HG03097 (cell line): ENCODE measurements around the gene PPP2R3B.
"Not testable (repeated sequence)": the region's sequence is repeated elsewhere in the genome, so short reads cannot be mapped to it uniquely, and the experiment has no call there.

ENCODE experiments used
- ATAC-seq: cut with Tn5 transposase; IDR thresholded peaks from one replicate; pipeline ENCODE4 v1.9.1; 2021; ENCODE audit not compliant: unreplicated experiment, low FRiP score

Gene PPP2R3B

DNA sequence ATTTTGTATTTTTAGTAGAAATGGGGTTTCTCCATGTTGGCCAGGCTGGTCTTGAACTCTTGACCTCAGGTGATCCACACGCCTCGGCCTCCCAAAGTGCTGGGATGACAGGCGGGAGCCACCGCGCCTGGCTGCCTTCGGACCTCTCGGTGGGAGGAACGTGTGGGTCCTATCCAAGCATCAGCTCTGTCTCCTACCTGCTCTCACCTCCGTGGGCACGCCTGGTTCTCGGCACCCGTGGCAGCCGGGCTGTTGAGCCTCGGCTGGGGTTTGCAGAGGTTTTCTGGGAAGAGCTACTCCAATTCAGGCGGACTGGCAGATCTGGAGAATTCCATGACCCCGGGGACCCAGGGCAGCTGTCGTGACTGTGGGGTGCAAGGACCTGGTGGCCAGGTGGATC, 23.6 kb upstream of the PPP2R3B start:
- no peak for ATAC-seq

DNA sequence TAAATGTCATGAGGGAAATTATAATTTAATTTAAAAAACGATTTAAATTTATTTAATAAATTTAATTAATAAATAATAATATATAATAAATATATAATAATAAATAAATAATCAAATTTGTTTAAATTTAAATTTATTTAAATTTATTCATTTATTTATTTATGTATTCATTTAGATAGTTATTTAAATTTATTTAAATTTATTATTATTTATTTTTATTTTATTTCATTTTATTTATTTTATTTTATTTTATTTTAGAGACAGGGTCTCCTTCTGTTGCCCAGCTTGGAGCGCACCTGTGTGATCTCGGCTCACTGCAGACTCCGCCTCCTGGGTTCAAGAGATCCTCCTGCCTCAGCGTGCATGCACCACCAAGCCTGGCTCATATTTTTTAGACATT, 18.4 kb upstream of the PPP2R3B start:
- ATAC-seq: no peak

DNA sequence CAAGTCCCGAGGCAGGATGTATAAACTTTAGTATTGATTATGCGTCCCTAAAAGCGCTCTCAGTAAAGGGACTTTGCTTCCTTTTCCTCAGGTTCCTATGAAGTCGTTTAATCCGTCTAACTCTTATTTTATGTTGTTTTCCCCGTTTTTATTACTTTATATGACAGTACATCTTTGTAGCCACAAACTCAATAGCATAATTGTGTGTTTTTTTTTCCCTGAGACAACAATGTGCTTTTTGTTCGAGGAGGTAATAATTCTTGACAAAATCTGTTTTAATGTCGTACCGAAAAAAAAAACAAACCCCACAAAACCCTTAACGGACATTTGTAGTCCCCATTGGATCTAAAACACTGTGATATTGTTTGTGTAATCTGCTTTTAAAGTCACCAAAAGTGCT, 17.9 kb upstream of the PPP2R3B start:
- ATAC-seq: no peak

DNA sequence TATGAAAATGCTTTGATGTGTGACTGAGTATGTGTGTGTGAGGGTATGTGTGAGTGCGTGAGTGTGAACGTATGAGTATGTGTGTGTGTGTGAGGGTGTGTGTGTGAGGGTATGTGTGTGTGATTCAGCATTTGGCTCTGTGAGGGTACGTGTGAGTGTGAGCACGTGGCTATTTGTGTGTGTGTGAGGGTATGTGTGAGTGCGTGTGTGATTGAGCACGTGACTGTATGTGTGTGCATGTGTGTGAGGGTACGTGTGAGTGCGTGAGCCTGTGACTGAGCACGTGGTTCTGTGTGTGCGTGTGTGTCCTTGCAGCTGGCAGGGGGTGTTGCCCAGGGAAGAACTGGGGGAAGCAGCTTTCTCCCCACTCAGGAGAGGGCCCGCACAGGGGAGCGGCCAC, 16.1 kb upstream of the PPP2R3B start:
- no peak for ATAC-seq

DNA sequence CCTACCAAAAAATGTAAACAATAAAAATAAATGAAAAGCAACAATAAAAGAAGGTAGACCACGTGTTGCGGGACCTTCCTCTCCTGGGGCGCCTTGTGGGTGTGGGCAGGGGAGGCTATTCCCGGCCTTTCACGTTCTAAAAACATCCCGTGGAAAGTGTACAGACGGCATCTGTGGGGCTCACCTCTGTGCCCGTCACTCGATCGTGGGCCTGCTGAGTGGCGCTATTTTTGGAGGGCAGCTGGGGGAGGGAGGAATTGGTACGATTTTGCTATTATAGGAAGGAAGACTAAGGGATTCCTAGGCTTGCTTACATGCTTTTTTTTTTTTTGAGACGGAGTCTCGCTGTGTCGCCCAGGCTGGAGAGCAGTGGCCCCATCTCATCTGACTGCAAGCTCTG, 13.6 kb upstream of the PPP2R3B start:
- ATAC-seq: no peak

DNA sequence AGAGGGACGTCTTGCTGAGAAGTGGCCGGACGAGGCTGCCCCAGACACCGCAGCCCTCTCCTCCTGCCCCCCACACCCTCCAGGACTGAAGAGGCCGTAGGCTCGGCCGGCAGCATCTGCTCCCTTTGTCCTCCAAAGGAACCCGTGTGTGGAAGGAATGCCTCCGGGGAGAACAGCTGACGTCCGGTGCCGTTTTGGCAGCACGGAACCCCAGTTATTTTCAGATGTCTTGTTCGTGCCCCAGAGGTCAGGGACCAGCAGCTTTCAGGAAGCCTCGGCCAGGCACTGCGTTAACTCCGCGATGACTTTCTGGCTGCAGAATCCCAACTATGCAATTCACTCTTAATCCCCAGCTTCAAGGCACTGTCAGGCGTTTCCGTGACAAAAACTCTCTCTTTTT, 10.9 kb upstream of the PPP2R3B start:
- no peak for ATAC-seq

DNA sequence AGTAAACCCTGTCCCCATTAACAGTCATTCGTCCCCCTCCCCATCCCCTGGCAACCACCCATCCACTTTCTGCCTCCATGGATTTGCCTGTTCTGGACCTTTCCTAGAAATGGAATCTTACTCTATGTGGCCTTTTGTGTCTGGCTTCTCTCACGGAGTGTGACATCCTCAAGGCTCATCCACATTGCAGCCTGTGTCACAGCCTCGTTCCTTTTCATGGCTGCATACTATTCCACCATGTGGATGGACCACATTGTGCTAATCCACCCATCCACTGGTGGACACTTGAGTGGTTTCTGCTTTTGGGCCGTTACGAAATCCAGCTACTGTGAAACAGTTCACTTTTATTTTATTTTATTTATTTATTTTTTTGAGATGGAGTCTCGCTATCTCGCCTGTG, 8.1 kb upstream of the PPP2R3B start:
- no peak for ATAC-seq

DNA sequence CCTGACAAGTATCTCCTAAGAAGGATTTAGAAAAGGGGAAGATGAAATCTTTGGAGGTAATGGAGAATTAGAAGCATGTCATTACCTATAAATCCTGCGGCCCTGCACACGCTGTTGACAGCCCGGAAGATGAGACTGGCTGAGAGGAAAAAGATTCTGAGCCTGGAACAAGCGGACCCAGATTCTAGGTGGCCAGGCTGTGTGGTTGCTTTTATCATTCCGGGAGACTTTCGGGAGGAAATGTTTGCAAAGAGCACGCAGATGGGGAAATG, 5.8 kb upstream of the PPP2R3B start:
- no peak for ATAC-seq

DNA sequence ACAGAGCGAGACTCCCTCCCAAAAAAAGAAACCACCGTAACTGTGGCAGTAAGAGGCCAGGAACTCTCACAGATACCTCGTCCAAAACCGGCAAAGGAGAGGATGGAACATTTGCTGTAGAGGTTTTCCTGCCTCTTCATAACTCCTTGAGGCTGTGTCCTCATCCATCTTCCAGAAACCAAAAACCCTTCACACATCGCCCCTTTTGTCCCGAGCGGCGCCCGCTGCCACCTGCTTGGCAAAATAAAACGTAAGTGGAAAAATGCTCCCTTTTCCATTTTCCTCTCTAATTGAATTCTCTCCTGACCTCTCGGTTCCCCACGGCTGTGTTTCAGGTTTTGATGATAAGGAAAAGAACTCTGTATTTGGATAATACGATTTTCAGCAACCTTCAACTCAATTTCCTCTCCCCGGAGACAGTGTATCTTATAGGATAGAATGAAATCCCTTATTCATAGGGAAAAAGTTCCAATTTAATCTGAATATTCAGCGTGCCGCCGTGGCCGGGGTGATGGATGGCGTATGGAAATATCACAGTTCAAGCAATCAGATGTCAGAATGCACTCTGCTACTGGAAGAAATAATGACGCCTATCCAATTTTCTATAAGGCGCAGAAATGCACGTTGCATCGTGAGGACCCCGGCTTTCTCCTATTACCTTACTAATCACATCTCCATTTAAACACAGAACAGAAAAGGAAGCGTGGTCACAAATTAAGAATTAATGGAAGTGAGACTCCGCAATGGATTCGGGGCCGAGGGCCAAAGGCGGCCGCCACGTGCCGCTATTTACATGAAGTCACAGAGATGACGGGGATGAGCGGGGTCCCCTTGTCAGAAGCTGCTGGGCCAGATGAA, 5.2 kb upstream of the PPP2R3B start:
- no peak for ATAC-seq

DNA sequence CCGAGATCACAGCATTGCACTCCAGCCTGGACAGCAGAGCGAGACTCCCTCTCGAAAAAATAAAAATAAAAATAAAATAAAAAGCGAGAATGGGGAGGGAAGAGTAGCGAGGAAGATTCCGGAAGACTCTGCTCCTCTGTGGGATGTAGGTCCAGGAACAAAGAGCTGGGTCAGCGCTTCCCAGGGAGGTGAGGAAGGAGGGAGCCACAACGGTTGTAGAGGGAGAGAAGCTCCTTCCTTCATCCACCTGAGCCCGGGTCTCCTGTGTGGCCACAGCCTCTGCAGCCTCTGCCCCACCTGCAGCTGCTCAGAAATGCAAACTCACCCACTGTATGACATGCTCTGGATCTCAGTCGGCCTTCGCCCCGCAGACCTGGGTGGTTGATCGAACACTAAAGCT, 3.8 kb upstream of the PPP2R3B start:
- no peak for ATAC-seq

DNA sequence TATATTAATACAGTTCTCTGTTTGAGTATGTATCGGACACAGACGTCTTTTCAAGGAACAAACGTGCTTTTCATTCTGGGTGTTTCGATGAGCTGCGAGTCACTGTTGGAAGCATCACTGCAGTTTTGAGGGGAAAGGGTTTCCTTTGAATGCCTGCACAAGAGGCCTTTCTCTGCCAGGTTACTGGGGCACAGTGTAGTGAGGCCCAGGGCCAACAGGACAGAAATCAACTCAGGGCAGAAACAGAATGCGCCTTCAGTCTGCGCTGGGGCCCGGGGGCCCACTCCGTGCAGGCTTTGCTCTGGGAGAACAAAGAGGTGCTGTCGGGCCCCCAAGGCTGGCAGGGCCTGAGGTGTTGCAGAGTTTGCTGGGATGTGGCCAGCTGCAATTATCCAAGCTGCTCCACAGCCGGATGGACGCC, 2.3 kb upstream of the PPP2R3B start:
- ATAC-seq: no peak

DNA sequence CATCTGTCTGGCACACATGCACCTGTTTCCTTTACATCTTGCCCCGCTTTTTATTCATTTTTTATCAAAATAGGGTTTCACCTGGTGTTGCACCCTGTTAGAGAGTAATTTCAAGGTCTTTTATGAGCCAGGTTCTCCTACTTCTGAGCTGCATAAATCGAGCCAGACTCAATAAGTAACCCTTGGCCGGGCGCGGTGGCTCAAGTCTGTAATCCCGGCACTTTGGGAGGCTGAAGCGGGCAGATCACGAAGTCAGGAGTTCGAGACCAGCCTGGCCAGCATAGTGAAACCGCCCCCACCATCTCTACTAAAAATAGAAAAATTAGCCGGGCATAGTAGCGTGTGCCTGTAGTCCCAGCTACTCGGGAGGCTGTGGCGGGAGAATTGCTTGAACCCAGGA, 1.0 kb upstream of the PPP2R3B start:
- ATAC-seq: no peak

DNA sequence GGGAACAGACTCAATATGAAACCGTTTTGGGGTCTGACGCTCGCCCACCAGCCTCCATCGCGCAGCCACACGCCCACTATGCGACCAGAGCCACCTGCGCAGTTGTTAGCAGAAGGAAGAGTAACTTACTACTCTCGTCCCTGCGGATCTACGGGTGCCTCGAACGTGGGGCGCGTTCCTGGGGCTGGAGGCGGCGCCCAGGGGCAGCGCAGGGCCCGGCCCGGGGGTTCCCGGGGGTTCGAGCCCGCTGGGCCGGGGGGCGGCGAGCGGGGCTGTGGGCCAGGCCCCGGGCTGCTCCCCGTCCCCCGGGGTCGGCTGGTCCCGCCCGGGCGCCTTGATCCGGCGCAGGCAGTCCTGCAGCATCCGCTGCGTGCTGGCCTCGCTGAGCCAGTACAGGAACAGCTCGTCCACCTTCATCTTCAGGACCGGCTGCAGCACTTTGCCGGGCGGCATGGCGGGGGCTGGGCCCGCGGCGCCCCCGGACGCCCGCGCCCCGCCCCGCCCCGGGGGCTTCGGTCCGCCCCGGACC, 404 bp downstream of the PPP2R3B start:
- ATAC-seq: peak; percentile 36

DNA sequence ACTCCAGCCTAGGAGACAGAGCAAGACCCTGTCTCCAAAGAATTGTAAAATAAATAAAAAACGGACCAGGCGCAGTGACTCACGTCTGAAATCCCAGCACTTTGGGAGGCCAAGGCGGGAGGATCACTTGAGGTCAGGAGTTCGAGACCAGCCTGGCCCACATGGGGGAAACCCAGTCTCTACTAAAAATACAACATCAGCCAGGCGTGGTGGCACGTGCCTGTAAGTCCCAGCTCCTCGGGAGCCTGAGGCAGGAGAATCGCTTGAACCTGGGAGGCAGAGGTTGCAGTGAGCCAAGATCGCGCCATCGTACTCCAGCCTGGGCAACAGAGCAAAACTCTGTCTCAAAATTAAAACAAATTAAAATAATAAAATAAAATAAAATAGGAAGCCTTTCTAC, 971 bp downstream of the PPP2R3B start:
- not testable (repeated sequence) for ATAC-seq

DNA sequence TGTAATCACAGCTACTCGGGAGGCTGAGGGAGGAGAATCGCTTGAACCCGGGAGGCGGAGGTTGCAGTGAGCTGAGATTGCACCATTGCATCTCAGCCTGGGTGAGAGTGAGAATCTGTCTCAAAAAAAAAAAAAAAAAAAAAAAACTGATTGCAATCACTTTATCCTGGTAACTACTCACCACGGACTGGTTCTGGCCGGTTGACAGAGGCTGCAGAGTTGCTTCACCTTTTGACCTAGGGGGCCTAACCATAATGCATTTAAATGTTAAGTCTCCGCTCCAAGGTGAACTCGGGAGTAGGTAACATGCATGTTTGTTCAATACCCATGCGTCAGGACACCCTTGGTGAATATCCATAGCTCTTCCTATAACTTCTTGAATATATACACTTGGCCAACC, 1.8 kb downstream of the PPP2R3B start:
- no peak for ATAC-seq

DNA sequence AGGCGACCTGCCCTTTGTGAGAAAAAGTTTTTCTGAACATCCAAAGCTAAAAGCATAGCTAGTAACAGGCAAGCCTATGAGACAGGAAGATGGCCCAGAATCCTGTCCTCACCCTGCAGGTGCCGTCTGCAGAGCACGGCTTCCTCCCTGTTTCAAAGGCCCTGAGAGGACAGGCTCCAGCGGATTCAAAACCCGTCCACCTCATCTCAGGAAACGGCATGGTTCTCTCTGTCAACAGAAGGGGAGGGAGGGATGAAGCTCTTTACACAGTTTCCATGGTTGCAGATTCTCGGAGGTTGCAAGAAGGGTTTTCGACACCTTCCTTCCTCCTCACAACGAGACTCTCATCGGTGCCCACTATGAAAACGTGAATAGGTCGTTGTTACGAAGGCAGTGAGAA, 8.3 kb downstream of the PPP2R3B start:
- no peak for ATAC-seq

DNA sequence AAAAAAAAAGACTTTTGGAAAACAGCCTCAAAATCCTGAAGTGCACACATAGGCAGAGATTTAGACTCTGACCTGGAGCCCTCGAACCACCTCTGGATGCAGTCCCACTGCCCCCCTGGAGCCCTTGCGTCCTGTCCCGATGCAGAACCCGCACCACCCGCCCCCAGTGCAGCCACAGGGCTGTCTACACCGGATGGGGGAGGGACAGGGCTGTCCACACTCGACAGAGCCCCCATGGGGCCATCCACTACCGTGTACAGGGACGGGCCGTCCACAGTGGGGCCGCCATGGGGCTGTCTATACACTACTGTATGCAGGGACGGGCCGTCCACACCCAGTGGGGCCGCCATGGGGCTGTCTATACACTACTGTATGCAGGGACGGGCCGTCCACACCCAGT, 10.5 kb downstream of the PPP2R3B start:
- not testable (repeated sequence) for ATAC-seq

DNA sequence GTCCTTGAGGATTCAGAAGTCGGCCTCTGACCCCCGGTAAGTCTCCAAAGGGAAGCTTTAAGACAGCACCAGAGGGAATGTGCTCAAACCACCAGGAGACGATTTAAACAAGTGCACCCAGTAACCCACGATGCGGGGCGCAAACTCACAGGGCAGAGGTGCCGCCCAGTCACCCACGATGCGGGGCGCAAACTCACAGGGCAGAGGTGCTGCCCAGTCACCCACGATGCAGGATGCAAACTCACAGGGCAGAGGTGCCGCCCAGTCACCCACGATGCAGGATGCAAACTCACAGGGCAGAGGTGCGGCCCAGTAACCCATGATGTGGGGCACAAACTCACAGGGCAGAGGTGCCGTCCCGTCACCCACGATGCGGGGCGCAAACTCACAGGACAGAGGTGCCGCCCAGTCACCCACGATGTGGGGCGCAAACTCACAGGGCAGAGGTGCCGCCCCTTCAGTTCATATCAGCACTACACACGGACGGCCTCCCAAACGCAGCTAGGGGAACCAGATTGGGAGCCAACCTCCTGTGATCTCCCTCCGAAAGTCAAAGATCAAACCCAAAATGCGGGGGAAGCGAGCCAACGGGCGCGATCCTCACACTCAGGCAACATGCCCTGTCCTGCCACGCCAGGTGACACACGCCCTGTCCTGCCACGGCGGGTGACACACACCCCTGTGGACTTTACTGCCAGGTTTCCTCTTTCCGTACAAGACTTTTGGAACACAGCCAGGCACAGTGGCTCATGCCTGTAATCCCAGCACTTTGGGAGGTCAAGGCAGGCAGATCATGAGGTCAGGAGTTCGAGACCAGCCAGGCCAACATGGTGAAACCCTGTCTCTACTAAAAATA, 11.3 kb downstream of the PPP2R3B start:
- ATAC-seq: no peak

DNA sequence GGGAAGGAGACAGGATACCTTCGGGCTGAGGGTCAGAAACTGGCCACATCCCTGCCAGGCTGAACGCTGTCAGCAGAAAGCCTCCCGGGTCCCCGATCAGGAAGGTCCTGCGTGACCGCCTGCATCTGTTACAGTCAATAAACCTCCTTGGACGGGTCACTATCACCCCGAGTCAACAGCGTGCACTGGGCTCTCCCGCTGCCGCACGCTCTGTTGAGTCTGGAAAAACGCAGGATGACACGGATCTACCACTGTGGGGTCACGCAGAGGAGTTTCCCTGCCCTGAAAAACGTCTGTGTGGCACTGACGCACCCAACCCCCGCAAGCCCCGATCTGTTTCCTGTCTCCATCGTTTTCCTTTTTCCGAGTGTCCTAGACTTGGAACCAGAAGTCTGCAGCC, 12.1 kb downstream of the PPP2R3B start:
- no peak for ATAC-seq

DNA sequence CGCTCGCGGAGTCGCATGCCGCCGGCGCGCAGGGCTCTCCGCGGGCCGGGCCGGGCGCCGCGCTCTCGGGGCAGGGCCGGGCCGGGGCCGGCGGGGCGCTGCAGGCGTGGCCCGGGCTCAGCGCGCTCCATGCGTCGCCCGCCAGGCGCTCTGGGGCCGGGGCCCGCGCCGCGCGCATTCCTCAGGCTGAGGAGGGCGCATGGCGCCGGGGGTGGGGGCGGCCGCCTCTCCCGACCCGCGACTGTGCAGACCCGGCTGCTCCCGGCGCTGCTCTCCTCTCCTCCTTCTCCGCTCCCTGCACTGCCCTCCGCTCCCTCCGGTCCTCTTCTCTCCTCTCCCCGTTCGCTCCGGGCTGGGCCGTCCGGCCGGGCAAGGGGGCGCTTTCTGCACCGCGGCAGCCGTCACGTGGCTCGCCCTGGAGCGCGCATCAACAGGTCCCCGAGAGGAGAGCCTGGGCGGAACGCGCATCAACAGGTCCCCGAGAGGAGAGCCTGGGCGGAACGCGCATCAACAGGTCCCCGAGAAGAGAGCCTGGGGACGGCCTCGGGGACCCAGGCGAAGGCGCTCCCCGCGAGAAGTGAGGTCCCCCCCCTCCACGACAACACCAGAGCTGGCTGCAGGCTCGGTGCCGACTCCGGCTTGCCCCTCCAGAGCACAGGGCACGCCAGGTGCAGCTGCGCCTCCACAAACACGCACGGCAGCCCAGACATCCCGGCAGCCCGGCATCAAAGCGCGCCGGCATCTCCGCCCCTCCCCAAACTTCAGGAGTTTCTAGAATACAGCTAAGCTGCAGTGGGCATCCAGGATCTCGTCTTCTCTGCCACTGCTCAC, 12.9 kb downstream of the PPP2R3B start:
- ATAC-seq: no peak
